Progenitor cell of endocrine pancreas (in vitro differentiated cells): Measurements from ENCODE around the gene CIITA. TPM values are rescaled to one million over a fixed set of nuclear protein-coding genes. Genes with fewer than 3 reads are reported as not detected.

Experiments
- DNase-seq: peaks from one replicate; pipeline ENCODE4 v3.0.0; 2021; ENCODE audit warnings: low spot score; ENCODE audit not compliant: unreplicated experiment
- H3K27ac Mint-ChIP-seq: 2 replicates; pipeline ENCODE4 v1.8.0; 2021; ENCODE audit warnings: mild to moderate bottlenecking, moderate library complexity, mixed read lengths
- H3K27me3 Mint-ChIP-seq: 2 replicates; pipeline ENCODE4 v1.8.0; 2021; ENCODE audit warnings: mixed read lengths
- H3K36me3 Mint-ChIP-seq: 2 replicates; pipeline ENCODE4 v1.8.0; 2022; ENCODE audit warnings: mixed read lengths; ENCODE audit not compliant: insufficient read depth
- H3K4me1 Mint-ChIP-seq: 2 replicates; pipeline ENCODE4 v1.8.0; 2021; ENCODE audit warnings: low read depth, mixed read lengths
- H3K4me3 Mint-ChIP-seq: 2 replicates; pipeline ENCODE4 v1.8.0; 2021; ENCODE audit warnings: low read depth, mild to moderate bottlenecking, moderate library complexity, mixed read lengths
- H3K9me3 Mint-ChIP-seq: 2 replicates; pipeline ENCODE4 v1.8.0; 2021; ENCODE audit warnings: low read depth, mixed read lengths
- CTCF ChIP-seq: fragments of 200-600 bp; sonication (generic); IDR thresholded peaks from one replicate; pipeline ENCODE4 v1.5.0; 2021; ENCODE audit warnings: antibody characterized with exemption, mild to moderate bottlenecking; ENCODE audit not compliant: unreplicated experiment
- total RNA-seq: library from RNA; stranded (reverse); gene quantifications from 2 replicates; pipeline ENCODE4 v1.2.1, GENCODE V29; 2021

Gene CIITA
- total RNA-seq, 1 donor from 2014 or later, result not detected

- TF ChIP-seq CTCF, result no peak
- DNase-seq, result no peak
- no peaks in the 10 kb centered on the region for H3K36me3 Mint-ChIP-seq
- H3K27me3 Mint-ChIP-seq, result peaks cover 57% of the 10 kb centered on the region
- H3K4me1 Mint-ChIP-seq, result no peaks in the 10 kb centered on the region
- no peaks in the 10 kb centered on the region for H3K9me3 Mint-ChIP-seq
- no peak overlapping the region for H3K27ac Mint-ChIP-seq
- H3K4me3 Mint-ChIP-seq, result no peak overlapping the region
These were observed 1.3 kb downstream of the CIITA start for GRCh38 chr16:10878328-10878643.

- Mint-ChIP-seq H3K27ac (no peak overlapping the region), H3K4me3 (no peak overlapping the region)
- DNase-seq, result no peak
These were observed 1.9 kb downstream of the CIITA start for GRCh38 chr16:10878644-10879501.

GRCh38 chr16:10879681-10880589 is 2.9 kb downstream of the CIITA start:
- H3K4me3 Mint-ChIP-seq, result no peak overlapping the region
- H3K27me3 Mint-ChIP-seq, result peaks cover 46% of the 10 kb centered on the region
- no peak for TF ChIP-seq CTCF
- no peaks in the 10 kb centered on the region for H3K9me3 Mint-ChIP-seq
- H3K36me3 Mint-ChIP-seq, result no peaks in the 10 kb centered on the region
- no peak for DNase-seq
- H3K4me1 Mint-ChIP-seq, result no peaks in the 10 kb centered on the region
- no peak overlapping the region for H3K27ac Mint-ChIP-seq

More at GRCh38 chr16:10878644-10879501, 1.9 kb downstream of the CIITA start:
- Mint-ChIP-seq H3K36me3 (no peaks in the 10 kb centered on the region), H3K4me1 (no peaks in the 10 kb centered on the region), H3K27me3 (peaks cover 53% of the 10 kb centered on the region), H3K9me3 (no peaks in the 10 kb centered on the region)
- no peak for TF ChIP-seq CTCF

GRCh38 chr16:10880594-10881452 is 3.8 kb downstream of the CIITA start:
- H3K9me3 Mint-ChIP-seq, result no peaks in the 10 kb centered on the region
- no peak overlapping the region for H3K4me3 Mint-ChIP-seq
- peaks cover 42% of the 10 kb centered on the region for H3K27me3 Mint-ChIP-seq
- no peak for DNase-seq
- no peaks in the 10 kb centered on the region for H3K4me1 Mint-ChIP-seq
- H3K36me3 Mint-ChIP-seq, result no peaks in the 10 kb centered on the region
- TF ChIP-seq CTCF, result no peak
- H3K27ac Mint-ChIP-seq, result no peak overlapping the region
